WTC11 (cell line): Measurements from ENCODE around the gene UBE2S. TPM values are rescaled to one million over a fixed set of nuclear protein-coding genes. Genes with fewer than 3 reads are reported as not detected.

Experiments
- ATAC-seq: fragments of 200-7000 bp; cut with Tn5 transposase; 2 replicates; pipeline ENCODE4 v1.10.0; 2021; ENCODE audit warnings: mild to moderate bottlenecking, moderate library complexity
- CTCF ChIA-PET: fragments of 300-600 bp; sonication (Branson Sonifier 250); formaldehyde crosslinking; loops from one replicate; lab custom pipeline; 2021; ENCODE audit warnings: antibody characterized with exemption; lab: Charles Lee
- POLR2A ChIA-PET: fragments of 350-600 bp; sonication (Branson Sonifier 250); formaldehyde crosslinking; loops from one replicate; lab custom pipeline; 2021; ENCODE audit warnings: antibody characterized with exemption; lab: Charles Lee
- DNase-seq: peaks from one replicate; pipeline ENCODE4 v3.0.0; 2021; ENCODE audit warnings: low spot score
- H3K27ac Mint-ChIP-seq: 2 replicates; pipeline ENCODE4 v1.8.0; 2021; ENCODE audit warnings: mixed read lengths
- H3K27me3 Mint-ChIP-seq: 2 replicates; pipeline ENCODE4 v1.8.0; 2021; ENCODE audit warnings: low read depth, mild to moderate bottlenecking, moderate library complexity, mixed read lengths
- H3K36me3 Mint-ChIP-seq: 2 replicates; pipeline ENCODE4 v1.8.0; 2021; ENCODE audit warnings: mixed read lengths
- H3K4me1 Mint-ChIP-seq: 2 replicates; pipeline ENCODE4 v1.8.0; 2022; ENCODE audit warnings: mixed read lengths
- H3K4me3 Mint-ChIP-seq: 2 replicates; pipeline ENCODE4 v1.8.0; 2021; ENCODE audit warnings: mild to moderate bottlenecking, moderate library complexity, mixed read lengths
- H3K9me3 Mint-ChIP-seq: 2 replicates; pipeline ENCODE4 v1.8.0; 2021; ENCODE audit warnings: mixed read lengths
- JUN ChIP-seq: sonication (generic); formaldehyde crosslinking; IDR thresholded peaks from 2 replicates; pipeline ENCODE4 v1.8.0; 2023; ENCODE audit warnings: mild to moderate bottlenecking, missing genetic modification reagents
- NFE2L1 ChIP-seq: sonication (generic); formaldehyde crosslinking; IDR thresholded peaks from 2 replicates; pipeline ENCODE4 v1.8.1; 2023; ENCODE audit warnings: missing genetic modification reagents
- NFYB ChIP-seq: sonication (generic); formaldehyde crosslinking; conservative IDR thresholded peaks from 2 replicates; pipeline ENCODE4 v1.8.0; 2022; ENCODE audit warnings: low read depth, missing genetic modification reagents
- RELA ChIP-seq: sonication (generic); formaldehyde crosslinking; IDR thresholded peaks from 2 replicates; pipeline ENCODE4 v1.8.1; 2022; ENCODE audit warnings: missing genetic modification reagents, mild to moderate bottlenecking, borderline replicate concordance
- SP1 ChIP-seq: sonication (generic); formaldehyde crosslinking; conservative IDR thresholded peaks from 2 replicates; pipeline ENCODE4 v1.8.1; 2022; ENCODE audit warnings: missing genetic modification reagents
- USF1 ChIP-seq: sonication (generic); formaldehyde crosslinking; IDR thresholded peaks from 2 replicates; pipeline ENCODE4 v1.8.0; 2022; ENCODE audit warnings: mild to moderate bottlenecking, missing genetic modification reagents
- ZNF121 ChIP-seq: sonication (generic); formaldehyde crosslinking; IDR thresholded peaks from 2 replicates; pipeline ENCODE4 v1.8.0; 2023; ENCODE audit warnings: missing genetic modification reagents
- ZNF281 ChIP-seq: sonication (generic); formaldehyde crosslinking; IDR thresholded peaks from 2 replicates; pipeline ENCODE4 v1.8.0; 2023; ENCODE audit warnings: mild to moderate bottlenecking, missing genetic modification reagents
- total RNA-seq: library from RNA; stranded (reverse); gene quantifications from 3 replicates; pipeline ENCODE4 v1.2.3, GENCODE V29; 2021
- TF ChIP-seq, protein P1 (sequence below): sonication (generic); formaldehyde crosslinking; IDR thresholded peaks from 2 replicates; pipeline ENCODE4 v1.8.1; 2023; ENCODE audit warnings: mild to moderate bottlenecking, missing genetic modification reagents, borderline replicate concordance
- TF ChIP-seq, protein P2 (sequence below): sonication (generic); formaldehyde crosslinking; IDR thresholded peaks from 2 replicates; pipeline ENCODE4 v1.8.1; 2023; ENCODE audit warnings: mild to moderate bottlenecking, moderate library complexity, missing genetic modification reagents
- TF ChIP-seq, protein P3 (sequence below): sonication (generic); formaldehyde crosslinking; IDR thresholded peaks from 2 replicates; pipeline ENCODE4 v1.8.1; 2022; ENCODE audit warnings: mild to moderate bottlenecking, moderate library complexity, missing genetic modification reagents

The UBE2S gene
- total RNA-seq, 1 experiment from 2014 or later, result 442 TPM

DNA sequence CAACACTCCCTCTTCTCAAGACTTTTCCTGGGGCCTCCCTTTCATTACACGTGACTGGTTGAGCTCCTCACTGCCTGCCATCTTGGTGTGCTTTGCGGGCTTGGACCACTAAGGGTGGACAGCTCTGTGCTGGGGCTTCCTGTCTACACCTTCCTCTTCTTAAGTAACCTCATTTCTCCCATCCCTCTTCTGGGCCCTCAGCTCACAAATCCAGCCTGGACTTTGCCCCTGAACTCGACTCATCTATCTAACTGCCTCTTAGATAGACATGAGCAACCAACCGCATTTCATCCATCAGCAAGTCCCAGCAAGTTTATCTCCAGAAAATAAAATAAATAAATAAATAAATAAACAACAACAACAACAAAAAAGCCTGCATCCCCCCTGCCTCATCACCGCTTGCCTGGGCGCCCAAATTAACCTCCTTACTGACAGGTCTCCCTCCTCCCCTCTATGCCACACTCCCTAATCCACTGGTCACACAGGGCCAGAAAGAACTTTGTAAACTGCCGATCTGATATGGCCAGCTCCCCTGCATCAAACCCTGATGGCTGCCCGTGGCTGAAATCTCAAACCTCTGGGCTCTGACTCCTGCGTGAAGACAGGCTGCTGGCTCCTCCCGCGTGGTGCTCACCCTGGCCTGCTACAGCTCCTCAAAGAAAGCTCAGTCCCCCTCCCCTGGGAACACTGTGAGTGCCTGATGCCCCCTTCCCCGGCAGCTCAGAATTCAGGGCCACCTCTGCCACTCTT, 46.1 kb upstream of the UBE2S start:
- H3K4me3 Mint-ChIP-seq, result 0 out of 2 replicates have a peak overlapping the region, but pooled peaks have one; percentile 24
- CTCF ChIA-PET, result interaction anchor here (0.6 to 3.0 kb wide), 14 partner anchors 9 to 307 kb away, joined by 3 to 18 read pairs (median 4); partner anchors contain the start of genes CCDC106, ISOC2, ZNF628 and ZNF865

DNA sequence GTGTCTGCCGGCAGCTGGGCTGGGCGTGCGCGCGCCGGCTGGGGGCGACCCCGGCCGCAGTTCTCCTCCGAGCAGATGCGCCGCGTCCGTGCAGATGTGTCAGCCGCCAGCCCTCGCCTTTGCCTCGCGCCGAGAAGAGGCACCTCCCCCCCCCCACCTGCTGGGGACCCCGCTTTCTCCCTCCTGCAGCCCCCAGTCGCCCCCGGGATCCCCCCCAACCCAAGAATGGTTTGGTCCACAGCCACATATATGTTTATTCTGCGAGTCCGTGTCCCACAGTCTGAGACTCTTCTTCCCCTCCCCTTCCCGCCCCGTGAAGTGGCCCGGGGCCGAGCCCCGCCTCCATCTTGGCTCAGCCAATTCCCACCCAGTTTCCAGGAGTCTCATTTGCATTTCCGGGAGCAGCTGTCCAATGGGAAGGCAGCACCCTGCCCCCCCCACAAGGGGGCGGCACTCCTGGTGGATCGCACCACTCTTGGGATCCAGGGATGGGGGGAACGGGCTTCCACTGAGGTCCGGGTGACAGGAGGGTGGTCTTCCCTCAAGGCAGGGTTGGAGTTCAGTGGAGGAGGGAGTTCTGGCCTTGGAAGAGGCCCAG, 45.3 kb upstream of the UBE2S start:
- DNase-seq, result peak; percentile 95
- CTCF ChIA-PET, result interaction anchor here (0.6 to 3.0 kb wide), 15 partner anchors 8 to 306 kb away, joined by 3 to 18 read pairs (median 4); partner anchors contain the start of genes CCDC106, ISOC2, ZNF628 and ZNF865
- TF ChIP-seq, protein P1, sequence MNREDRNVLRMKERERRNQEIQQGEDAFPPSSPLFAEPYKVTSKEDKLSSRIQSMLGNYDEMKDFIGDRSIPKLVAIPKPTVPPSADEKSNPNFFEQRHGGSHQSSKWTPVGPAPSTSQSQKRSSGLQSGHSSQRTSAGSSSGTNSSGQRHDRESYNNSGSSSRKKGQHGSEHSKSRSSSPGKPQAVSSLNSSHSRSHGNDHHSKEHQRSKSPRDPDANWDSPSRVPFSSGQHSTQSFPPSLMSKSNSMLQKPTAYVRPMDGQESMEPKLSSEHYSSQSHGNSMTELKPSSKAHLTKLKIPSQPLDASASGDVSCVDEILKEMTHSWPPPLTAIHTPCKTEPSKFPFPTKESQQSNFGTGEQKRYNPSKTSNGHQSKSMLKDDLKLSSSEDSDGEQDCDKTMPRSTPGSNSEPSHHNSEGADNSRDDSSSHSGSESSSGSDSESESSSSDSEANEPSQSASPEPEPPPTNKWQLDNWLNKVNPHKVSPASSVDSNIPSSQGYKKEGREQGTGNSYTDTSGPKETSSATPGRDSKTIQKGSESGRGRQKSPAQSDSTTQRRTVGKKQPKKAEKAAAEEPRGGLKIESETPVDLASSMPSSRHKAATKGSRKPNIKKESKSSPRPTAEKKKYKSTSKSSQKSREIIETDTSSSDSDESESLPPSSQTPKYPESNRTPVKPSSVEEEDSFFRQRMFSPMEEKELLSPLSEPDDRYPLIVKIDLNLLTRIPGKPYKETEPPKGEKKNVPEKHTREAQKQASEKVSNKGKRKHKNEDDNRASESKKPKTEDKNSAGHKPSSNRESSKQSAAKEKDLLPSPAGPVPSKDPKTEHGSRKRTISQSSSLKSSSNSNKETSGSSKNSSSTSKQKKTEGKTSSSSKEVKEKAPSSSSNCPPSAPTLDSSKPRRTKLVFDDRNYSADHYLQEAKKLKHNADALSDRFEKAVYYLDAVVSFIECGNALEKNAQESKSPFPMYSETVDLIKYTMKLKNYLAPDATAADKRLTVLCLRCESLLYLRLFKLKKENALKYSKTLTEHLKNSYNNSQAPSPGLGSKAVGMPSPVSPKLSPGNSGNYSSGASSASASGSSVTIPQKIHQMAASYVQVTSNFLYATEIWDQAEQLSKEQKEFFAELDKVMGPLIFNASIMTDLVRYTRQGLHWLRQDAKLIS, result no peak
- TF ChIP-seq, protein P2, sequence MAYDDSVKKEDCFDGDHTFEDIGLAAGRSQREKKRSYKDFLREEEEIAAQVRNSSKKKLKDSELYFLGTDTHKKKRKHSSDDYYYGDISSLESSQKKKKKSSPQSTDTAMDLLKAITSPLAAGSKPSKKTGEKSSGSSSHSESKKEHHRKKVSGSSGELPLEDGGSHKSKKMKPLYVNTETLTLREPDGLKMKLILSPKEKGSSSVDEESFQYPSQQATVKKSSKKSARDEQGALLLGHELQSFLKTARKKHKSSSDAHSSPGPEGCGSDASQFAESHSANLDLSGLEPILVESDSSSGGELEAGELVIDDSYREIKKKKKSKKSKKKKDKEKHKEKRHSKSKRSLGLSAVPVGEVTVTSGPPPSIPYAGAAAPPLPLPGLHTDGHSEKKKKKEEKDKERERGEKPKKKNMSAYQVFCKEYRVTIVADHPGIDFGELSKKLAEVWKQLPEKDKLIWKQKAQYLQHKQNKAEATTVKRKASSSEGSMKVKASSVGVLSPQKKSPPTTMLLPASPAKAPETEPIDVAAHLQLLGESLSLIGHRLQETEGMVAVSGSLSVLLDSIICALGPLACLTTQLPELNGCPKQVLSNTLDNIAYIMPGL (CRISPR knock-in tag), result peak; percentile 43; the same call in 1 of the 2 replicates
- TF ChIP-seq ZNF121, result no peak
- TF ChIP-seq, protein P3, sequence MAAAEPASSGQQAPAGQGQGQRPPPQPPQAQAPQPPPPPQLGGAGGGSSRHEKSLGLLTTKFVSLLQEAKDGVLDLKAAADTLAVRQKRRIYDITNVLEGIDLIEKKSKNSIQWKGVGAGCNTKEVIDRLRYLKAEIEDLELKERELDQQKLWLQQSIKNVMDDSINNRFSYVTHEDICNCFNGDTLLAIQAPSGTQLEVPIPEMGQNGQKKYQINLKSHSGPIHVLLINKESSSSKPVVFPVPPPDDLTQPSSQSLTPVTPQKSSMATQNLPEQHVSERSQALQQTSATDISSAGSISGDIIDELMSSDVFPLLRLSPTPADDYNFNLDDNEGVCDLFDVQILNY (CRISPR knock-in tag), result 0 out of 2 replicates have a peak, but pooled peaks have one; percentile 33
- peak; percentile 95 for TF ChIP-seq SP1 (CRISPR knock-in tag)
- TF ChIP-seq NFYB (CRISPR knock-in tag), result peak; percentile 76
- TF ChIP-seq NFE2L1 (CRISPR knock-in tag), result no peak
- no peak for TF ChIP-seq JUN
- TF ChIP-seq, all 79 proteins: peak for 4
- POLR2A ChIA-PET, result interaction anchor here (1.3 to 1.6 kb wide), 2 partner anchors 8 to 24 kb away, joined by 4 to 6 read pairs; partner anchors contain the start of gene ZNF628
- peak; percentile 84 for ATAC-seq
- Mint-ChIP-seq H3K9me3 (no peaks in the 10 kb centered on the region), H3K4me3 (peak overlapping the region; percentile 74), H3K36me3 (peaks cover 12% of the 10 kb centered on the region), H3K27ac (no peak overlapping the region), H3K27me3 (peaks cover 32% of the 10 kb centered on the region), H3K4me1 (peaks cover 8% of the 10 kb centered on the region)

More for the DNA sequence above, 46.1 kb upstream of the UBE2S start:
- ATAC-seq (no peak), DNase-seq (no peak)
- peak overlapping the region; percentile 13; the same call in 1 of the 2 replicates for H3K27ac Mint-ChIP-seq
- H3K36me3 Mint-ChIP-seq, result peaks cover 12% of the 10 kb centered on the region
- TF ChIP-seq USF1, result no peak
- 0 out of 2 replicates have a peak, but pooled peaks have one; percentile 28 for TF ChIP-seq RELA (CRISPR knock-in tag)
- TF ChIP-seq, protein P1, result no peak
- TF ChIP-seq ZNF281 (CRISPR knock-in tag), result no peak
- peaks cover 12% of the 10 kb centered on the region for H3K4me1 Mint-ChIP-seq
- H3K9me3 Mint-ChIP-seq, result no peaks in the 10 kb centered on the region
- POLR2A ChIA-PET, result interaction anchor here (1.3 to 1.6 kb wide), 2 partner anchors 9 to 23 kb away, joined by 4 to 6 read pairs; partner anchors contain the start of gene ZNF628
- H3K27me3 Mint-ChIP-seq, result peaks cover 32% of the 10 kb centered on the region
